Nephron (organoid): Measurements from ENCODE around the gene PRR36.

Experiments
- H3K27ac Mint-ChIP-seq, 3 experiments: 2 replicates each; pipeline ENCODE4 v1.8.0; 2020; ENCODE audit warnings: mixed read lengths in 3 of 3, mild to moderate bottlenecking in 2 of 3, moderate library complexity in 1 of 3
- H3K27me3 Mint-ChIP-seq: 2 replicates; pipeline ENCODE4 v1.8.0; 2021; ENCODE audit warnings: low read depth, mild to moderate bottlenecking, moderate library complexity, mixed read lengths
- H3K36me3 Mint-ChIP-seq: 2 replicates; pipeline ENCODE4 v1.8.0; 2020; ENCODE audit warnings: low read depth, mixed read lengths
- H3K4me1 Mint-ChIP-seq: 2 replicates; pipeline ENCODE4 v1.8.0; 2020; ENCODE audit warnings: mixed read lengths
- H3K4me3 Mint-ChIP-seq, 3 experiments: 2 replicates each; pipeline ENCODE4 v1.8.0; 2020; ENCODE audit warnings: mild to moderate bottlenecking in 3 of 3, mixed read lengths in 3 of 3, moderate library complexity in 2 of 3
- H3K9me3 Mint-ChIP-seq: 2 replicates; pipeline ENCODE4 v1.8.0; 2020; ENCODE audit warnings: mixed read lengths
- TF ChIP-seq, protein P1 (sequence below), 3 experiments: fragments of 200-600 bp; sonication (generic); IDR thresholded peaks; one replicate each; pipeline ENCODE4 v1.5.0; 2021; ENCODE audit warnings: antibody characterized with exemption in 3 of 3; ENCODE audit not compliant: unreplicated experiment in 3 of 3

Gene PRR36

DNA sequence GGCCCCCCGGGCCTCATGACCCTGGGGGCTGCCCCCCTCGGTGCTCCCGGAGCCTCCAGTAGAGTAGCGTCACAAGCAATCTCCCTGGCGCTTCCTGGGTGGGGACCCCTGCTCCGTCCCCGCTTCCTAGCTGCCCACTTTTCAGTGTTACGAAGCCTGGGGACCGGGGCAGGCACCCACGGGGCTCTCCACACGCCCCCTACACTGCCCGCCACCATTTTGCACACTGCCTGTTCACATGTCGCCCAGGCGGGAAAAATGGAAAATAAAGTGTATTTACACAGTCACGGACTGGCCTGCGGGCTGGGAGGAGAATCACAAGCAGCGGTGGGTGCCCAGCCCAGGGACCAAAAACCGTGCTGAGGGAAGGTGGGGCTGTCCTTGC, 9.5 kb downstream of the PRR36 start:
- Mint-ChIP-seq H3K4me3 (no peak overlapping the region), H3K27ac (no peak overlapping the region), H3K36me3 (no peaks in the 10 kb centered on the region), H3K27me3 (peaks cover 50% of the 10 kb centered on the region), H3K4me1 (peaks cover 5% of the 10 kb centered on the region), H3K9me3 (no peaks in the 10 kb centered on the region)
- TF ChIP-seq, protein P1, sequence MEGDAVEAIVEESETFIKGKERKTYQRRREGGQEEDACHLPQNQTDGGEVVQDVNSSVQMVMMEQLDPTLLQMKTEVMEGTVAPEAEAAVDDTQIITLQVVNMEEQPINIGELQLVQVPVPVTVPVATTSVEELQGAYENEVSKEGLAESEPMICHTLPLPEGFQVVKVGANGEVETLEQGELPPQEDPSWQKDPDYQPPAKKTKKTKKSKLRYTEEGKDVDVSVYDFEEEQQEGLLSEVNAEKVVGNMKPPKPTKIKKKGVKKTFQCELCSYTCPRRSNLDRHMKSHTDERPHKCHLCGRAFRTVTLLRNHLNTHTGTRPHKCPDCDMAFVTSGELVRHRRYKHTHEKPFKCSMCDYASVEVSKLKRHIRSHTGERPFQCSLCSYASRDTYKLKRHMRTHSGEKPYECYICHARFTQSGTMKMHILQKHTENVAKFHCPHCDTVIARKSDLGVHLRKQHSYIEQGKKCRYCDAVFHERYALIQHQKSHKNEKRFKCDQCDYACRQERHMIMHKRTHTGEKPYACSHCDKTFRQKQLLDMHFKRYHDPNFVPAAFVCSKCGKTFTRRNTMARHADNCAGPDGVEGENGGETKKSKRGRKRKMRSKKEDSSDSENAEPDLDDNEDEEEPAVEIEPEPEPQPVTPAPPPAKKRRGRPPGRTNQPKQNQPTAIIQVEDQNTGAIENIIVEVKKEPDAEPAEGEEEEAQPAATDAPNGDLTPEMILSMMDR (IDR thresholded peaks at IDR 0.05; ENCODE audit: unreplicated experiment in 3 of 3): no peak

DNA sequence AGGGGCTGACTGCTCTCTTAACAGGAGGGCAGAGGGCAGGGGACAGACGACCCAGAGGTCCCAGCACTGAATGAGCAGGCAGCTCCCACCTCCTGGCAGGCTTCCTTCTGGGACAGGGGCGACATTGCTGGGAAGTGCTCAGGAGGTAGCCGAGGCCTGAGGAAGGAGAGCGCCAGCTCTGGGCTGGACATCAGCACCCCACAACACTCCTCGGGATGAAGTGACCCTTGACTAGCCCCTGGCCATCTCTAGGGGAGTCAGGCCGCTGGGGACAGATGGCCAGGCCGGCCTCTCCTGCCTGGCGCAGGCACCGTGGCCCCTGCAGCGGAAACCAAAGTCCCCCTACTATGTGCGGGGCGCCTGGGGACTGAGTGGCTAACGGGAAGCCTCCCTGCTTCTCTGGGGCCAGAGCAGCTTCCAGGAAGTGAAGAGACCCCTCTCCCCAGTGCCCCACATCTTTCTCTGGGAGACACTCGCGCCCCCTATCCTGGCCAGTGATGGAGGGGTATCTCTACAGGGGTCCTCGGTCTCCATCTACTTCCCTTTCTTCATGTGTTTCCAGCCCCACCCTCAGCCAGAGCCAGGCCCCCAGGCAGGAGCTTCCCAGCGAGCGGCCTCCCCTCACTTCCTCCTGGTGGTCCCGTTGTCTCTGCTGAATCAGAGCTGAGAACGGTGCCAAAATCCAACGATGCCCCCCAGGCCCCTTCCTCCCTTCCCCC, 10.1 kb downstream of the PRR36 start:
- Mint-ChIP-seq H3K36me3 (no peaks in the 10 kb centered on the region), H3K27ac (no peak overlapping the region), H3K27me3 (peaks cover 50% of the 10 kb centered on the region), H3K4me3 (no peak overlapping the region), H3K4me1 (peaks cover 5% of the 10 kb centered on the region), H3K9me3 (no peaks in the 10 kb centered on the region)
- TF ChIP-seq, protein P1 (IDR thresholded peaks at IDR 0.05; ENCODE audit: unreplicated experiment in 3 of 3): no peak

DNA sequence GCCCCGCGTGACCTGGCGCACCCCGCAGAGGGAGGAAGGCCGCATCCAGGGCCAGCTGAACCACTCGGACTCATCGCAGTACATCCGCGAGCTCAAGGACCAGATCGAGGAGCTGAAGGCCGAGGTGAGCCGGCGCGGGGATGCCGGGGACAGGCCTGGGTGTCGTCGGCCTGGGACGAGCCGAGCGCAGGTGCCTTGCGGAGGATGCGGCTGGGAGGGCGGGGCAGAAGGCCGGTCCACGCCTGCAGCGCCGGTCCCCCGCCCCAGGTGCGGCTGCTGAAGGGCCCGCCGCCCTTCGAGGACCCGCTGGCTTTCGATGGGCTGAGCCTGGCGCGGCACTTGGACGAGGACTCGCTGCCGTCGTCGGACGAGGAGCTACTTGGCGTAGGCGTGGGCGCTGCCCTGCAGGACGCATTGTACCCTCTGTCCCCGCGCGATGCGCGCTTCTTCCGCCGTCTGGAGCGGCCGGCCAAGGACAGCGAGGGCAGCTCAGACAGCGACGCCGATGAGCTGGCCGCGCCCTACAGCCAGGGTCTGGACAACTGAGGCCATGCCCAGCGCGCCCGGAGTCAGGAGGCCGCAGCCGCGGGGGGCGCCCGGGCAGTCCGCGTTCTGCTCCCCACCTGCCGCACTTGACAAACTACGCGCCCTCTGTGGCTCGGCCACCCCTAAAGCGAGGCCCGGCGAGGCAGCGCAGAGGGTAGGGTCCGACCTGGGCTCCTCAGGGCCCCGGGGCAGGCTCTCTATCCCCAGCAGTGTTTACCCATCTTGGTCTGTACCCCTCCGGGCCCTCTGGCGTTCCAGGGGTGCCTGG, 10.8 kb downstream of the PRR36 start:
- H3K4me3 Mint-ChIP-seq: no peak overlapping the region
- no peaks in the 10 kb centered on the region for H3K9me3 Mint-ChIP-seq
- no peaks in the 10 kb centered on the region for H3K36me3 Mint-ChIP-seq
- H3K27me3 Mint-ChIP-seq: peaks cover 50% of the 10 kb centered on the region
- H3K4me1 Mint-ChIP-seq: peaks cover 5% of the 10 kb centered on the region
- H3K27ac Mint-ChIP-seq: no peak overlapping the region
- TF ChIP-seq, protein P1 (IDR thresholded peaks at IDR 0.05; ENCODE audit: unreplicated experiment in 3 of 3): no peak

DNA sequence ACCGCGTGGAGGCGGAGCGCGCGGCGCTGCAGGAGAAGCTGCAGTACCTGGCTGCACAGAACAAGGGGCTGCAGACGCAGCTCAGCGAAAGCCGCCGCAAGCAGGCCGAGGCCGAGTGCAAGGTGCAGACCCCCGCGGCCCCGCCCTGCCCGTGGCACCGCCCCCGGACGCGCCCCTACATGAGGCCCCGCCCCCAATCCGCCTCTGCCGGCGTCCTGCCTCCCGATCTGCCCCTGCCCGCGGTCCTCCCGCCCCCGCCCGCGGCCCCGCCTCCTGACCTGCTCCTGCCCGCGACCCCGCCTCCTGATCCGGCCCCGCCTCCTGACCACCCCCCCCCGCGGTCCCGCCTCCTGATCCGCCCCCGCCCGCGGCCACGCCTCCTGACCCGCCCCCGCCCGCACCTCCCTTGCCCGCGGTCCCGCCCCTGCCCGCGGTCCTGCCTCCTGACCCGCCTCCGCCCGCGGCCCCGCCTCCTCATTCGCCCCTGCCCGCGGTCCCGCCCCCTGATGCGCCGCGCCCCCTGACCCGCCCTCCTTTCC, 11.7 kb downstream of the PRR36 start:
- H3K4me1 Mint-ChIP-seq: peaks cover 5% of the 10 kb centered on the region
- peak overlapping the region; percentile 71 to 79 (median 74) for H3K4me3 Mint-ChIP-seq
- peaks cover 45% of the 10 kb centered on the region for H3K27me3 Mint-ChIP-seq
- H3K9me3 Mint-ChIP-seq: no peaks in the 10 kb centered on the region
- TF ChIP-seq, protein P1 (IDR thresholded peaks at IDR 0.05; ENCODE audit: unreplicated experiment in 3 of 3): no peak
- H3K27ac Mint-ChIP-seq: no peak overlapping the region
- H3K36me3 Mint-ChIP-seq: no peaks in the 10 kb centered on the region

DNA sequence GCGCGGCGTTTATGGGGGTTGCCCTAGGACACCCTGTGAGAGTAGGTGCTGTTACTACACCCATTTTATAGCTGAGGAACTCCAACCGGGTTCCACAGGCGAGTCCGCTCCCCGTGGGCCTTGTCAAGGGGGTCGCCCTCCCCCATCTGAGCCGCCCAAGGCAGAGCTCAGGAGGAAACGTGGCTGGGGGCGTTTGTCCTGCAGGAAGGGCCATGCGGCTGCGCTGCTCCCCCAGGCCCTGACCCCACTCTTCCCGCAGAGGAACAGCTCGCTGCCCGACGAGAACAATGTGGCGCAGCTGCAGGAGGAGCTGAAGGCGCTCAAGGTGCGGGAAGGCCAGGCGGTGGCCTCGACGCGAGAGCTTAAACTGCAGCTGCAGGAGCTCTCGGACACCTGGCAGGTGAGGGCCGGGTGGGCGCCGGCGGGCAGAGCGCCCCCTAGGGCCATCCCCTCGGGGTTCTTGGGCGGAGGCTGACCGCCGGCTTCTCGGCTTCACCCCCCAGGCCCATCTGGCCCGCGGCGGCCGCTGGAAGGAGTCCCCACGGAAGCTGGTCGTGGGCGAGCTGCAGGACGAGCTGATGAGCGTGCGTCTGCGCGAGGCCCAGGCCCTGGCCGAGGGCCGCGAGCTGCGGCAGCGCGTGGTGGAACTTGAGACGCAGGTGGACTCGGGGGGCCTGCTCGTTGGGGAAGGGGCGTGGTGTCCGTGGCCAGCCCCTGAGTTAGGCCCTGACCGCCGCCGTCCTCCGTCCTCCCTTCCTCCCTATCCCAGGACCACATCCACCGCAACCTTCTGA, 12.4 kb downstream of the PRR36 start:
- Mint-ChIP-seq H3K27ac (no peak overlapping the region), H3K36me3 (no peaks in the 10 kb centered on the region), H3K9me3 (no peaks in the 10 kb centered on the region), H3K27me3 (peaks cover 46% of the 10 kb centered on the region), H3K4me3 (peak overlapping the region; percentile 71 to 79 (median 74)), H3K4me1 (peaks cover 6% of the 10 kb centered on the region)
- TF ChIP-seq, protein P1 (IDR thresholded peaks at IDR 0.05; ENCODE audit: unreplicated experiment in 3 of 3): peak in 1 of 3 experiments; percentile 38
